Endothelial cell (in vitro differentiated cells): Measurements from ENCODE around the gene NTM. TPM values are rescaled to one million over a fixed set of nuclear protein-coding genes. Genes with fewer than 3 reads are reported as not detected.

ENCODE experiments used
- DNase-seq: peaks from one replicate; pipeline ENCODE4 v3.0.0; 2021; ENCODE audit warnings: low spot score
- H3K27ac Mint-ChIP-seq: one replicate; pipeline ENCODE4 v1.8.0; 2021; ENCODE audit warnings: mixed read lengths, inconsistent platforms; ENCODE audit not compliant: unreplicated experiment
- H3K27me3 Mint-ChIP-seq: one replicate; pipeline ENCODE4 v1.8.0; 2021; ENCODE audit warnings: mild to moderate bottlenecking, moderate library complexity, mixed read lengths, inconsistent platforms; ENCODE audit not compliant: unreplicated experiment
- H3K36me3 Mint-ChIP-seq: one replicate; pipeline ENCODE4 v1.8.0; 2021; ENCODE audit warnings: mild to moderate bottlenecking, low read depth, mixed read lengths, inconsistent platforms; ENCODE audit not compliant: unreplicated experiment
- H3K4me1 Mint-ChIP-seq: one replicate; pipeline ENCODE4 v1.8.0; 2021; ENCODE audit warnings: mild to moderate bottlenecking, mixed read lengths, inconsistent platforms; ENCODE audit not compliant: unreplicated experiment
- H3K4me3 Mint-ChIP-seq: one replicate; pipeline ENCODE4 v1.8.0; 2021; ENCODE audit warnings: mild to moderate bottlenecking, mixed read lengths, inconsistent platforms; ENCODE audit not compliant: unreplicated experiment
- H3K9me3 Mint-ChIP-seq: one replicate; pipeline ENCODE4 v1.8.0; 2021; ENCODE audit warnings: mixed read lengths, inconsistent platforms; ENCODE audit not compliant: unreplicated experiment
- total RNA-seq: library from RNA; stranded (reverse); fragmentation: NEBNext Ultra II Directional; extraction: Animal tissue kit (Norgen Biotek cat#: 25700); gene quantifications from one replicate; pipeline ENCODE4 v1.2.1, GENCODE V29; 2021; ENCODE audit not compliant: unreplicated experiment
- TF ChIP-seq, protein P1 (sequence below): fragments of 200-600 bp; sonication (generic); IDR thresholded peaks from one replicate; pipeline ENCODE4 v1.5.0; 2021; ENCODE audit warnings: antibody characterized with exemption; ENCODE audit not compliant: unreplicated experiment

NTM gene
- total RNA-seq, 1 donor from 2014 or later: 3.6 TPM

- Mint-ChIP-seq H3K4me3 (no peak overlapping the region), H3K9me3 (no peaks in the 10 kb centered on the region), H3K27me3 (no peaks in the 10 kb centered on the region), H3K36me3 (no peaks in the 10 kb centered on the region), H3K27ac (no peak overlapping the region), H3K4me1 (no peaks in the 10 kb centered on the region)
- TF ChIP-seq, protein P1, sequence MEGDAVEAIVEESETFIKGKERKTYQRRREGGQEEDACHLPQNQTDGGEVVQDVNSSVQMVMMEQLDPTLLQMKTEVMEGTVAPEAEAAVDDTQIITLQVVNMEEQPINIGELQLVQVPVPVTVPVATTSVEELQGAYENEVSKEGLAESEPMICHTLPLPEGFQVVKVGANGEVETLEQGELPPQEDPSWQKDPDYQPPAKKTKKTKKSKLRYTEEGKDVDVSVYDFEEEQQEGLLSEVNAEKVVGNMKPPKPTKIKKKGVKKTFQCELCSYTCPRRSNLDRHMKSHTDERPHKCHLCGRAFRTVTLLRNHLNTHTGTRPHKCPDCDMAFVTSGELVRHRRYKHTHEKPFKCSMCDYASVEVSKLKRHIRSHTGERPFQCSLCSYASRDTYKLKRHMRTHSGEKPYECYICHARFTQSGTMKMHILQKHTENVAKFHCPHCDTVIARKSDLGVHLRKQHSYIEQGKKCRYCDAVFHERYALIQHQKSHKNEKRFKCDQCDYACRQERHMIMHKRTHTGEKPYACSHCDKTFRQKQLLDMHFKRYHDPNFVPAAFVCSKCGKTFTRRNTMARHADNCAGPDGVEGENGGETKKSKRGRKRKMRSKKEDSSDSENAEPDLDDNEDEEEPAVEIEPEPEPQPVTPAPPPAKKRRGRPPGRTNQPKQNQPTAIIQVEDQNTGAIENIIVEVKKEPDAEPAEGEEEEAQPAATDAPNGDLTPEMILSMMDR: no peak
- DNase-seq: no peak
Measured at GRCh38 chr11:132006884-132007580, 636.6 kb downstream of the NTM start.

DNA sequence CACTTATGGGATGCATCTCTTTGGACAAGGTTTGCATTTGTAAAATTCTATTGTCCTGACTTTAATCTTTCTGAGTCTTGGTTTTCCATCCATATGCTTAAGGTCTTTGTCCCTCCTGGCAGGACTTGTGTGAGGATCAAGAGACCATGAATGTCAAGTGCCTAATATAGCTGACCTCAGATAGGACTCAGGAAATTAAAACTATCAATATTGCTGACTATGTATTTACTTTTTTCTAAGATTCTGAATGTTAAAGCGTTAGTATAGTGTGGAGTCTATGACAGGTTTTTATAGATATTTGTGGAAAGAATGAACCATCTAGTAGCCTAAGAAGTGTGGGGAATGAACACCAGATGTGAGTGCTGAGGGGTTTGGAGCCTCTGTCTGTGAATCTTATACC, 637.8 kb downstream of the NTM start:
- no peak for DNase-seq
- Mint-ChIP-seq H3K36me3 (no peaks in the 10 kb centered on the region), H3K9me3 (no peaks in the 10 kb centered on the region), H3K4me1 (no peaks in the 10 kb centered on the region), H3K27ac (no peak overlapping the region), H3K27me3 (no peaks in the 10 kb centered on the region), H3K4me3 (no peak overlapping the region)
- TF ChIP-seq, protein P1: no peak

- DNase-seq: no peak
- no peaks in the 10 kb centered on the region for H3K9me3 Mint-ChIP-seq
- no peaks in the 10 kb centered on the region for H3K27me3 Mint-ChIP-seq
- TF ChIP-seq, protein P1: no peak
- no peaks in the 10 kb centered on the region for H3K4me1 Mint-ChIP-seq
- no peak overlapping the region for H3K4me3 Mint-ChIP-seq
- no peaks in the 10 kb centered on the region for H3K36me3 Mint-ChIP-seq
- H3K27ac Mint-ChIP-seq: no peak overlapping the region
Measured at GRCh38 chr11:132008872-132009271, 638.5 kb downstream of the NTM start.

- no peaks in the 10 kb centered on the region for H3K36me3 Mint-ChIP-seq
- H3K4me3 Mint-ChIP-seq: no peak overlapping the region
- no peaks in the 10 kb centered on the region for H3K9me3 Mint-ChIP-seq
- H3K27ac Mint-ChIP-seq: no peak overlapping the region
- no peak for DNase-seq
- TF ChIP-seq, protein P1: no peak
- no peaks in the 10 kb centered on the region for H3K4me1 Mint-ChIP-seq
- H3K27me3 Mint-ChIP-seq: no peaks in the 10 kb centered on the region
Measured at GRCh38 chr11:132020001-132020400, 649.6 kb downstream of the NTM start.

GRCh38 chr11:132022285-132022684, 651.9 kb downstream of the NTM start:
- Mint-ChIP-seq H3K4me3 (no peak overlapping the region), H3K36me3 (no peaks in the 10 kb centered on the region), H3K9me3 (no peaks in the 10 kb centered on the region), H3K4me1 (peaks cover 7% of the 10 kb centered on the region), H3K27ac (no peak overlapping the region), H3K27me3 (no peaks in the 10 kb centered on the region)
- TF ChIP-seq, protein P1: no peak
- no peak for DNase-seq
